Dedifferentiated amniotic fluid mesenchymal stem cell (primary cell): Measurements from ENCODE around the gene HDGFL3.

Experiments used
- DNase-seq: peaks from one replicate; pipeline ENCODE4 v3.0.0-alpha.2; 2016; ENCODE audit errors: extremely low spot score

Gene HDGFL3

DNA sequence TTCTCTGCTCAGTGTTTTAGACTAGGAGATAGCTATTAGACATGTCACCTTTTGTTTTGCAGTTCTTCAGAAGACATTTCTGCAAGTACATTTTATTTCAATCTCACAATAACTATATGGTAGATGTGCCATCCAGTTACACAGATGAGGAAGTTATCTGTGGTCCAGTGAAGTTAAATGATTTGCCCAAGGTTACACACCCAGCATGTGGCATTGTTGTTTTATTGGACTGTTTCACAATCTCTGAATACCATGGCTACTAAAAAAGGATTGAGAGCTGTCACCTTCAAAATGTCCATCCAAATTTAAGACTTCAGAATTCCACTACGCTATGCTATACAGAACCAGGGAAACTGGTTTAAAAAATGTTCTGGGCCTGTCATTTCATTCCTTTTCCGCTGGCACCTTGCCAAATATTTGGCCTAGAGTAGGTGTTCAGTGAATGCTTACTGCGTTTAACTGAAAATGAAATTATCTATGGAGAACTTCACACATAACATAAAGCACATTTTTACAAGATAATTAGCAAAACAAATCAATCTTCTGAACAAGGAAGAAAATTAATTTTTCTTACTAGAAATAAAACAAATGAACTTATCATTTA, 80.0 kb downstream of the HDGFL3 start:
- no peak for DNase-seq

GRCh38 chr15:83123529-83123928, 84.1 kb downstream of the HDGFL3 start:
- no peak for DNase-seq

- DNase-seq = no peak
Observed at GRCh38 chr15:83119968-83120581, 87.5 kb downstream of the HDGFL3 start.

GRCh38 chr15:83118968-83119367, 88.7 kb downstream of the HDGFL3 start:
- DNase-seq = no peak

DNA sequence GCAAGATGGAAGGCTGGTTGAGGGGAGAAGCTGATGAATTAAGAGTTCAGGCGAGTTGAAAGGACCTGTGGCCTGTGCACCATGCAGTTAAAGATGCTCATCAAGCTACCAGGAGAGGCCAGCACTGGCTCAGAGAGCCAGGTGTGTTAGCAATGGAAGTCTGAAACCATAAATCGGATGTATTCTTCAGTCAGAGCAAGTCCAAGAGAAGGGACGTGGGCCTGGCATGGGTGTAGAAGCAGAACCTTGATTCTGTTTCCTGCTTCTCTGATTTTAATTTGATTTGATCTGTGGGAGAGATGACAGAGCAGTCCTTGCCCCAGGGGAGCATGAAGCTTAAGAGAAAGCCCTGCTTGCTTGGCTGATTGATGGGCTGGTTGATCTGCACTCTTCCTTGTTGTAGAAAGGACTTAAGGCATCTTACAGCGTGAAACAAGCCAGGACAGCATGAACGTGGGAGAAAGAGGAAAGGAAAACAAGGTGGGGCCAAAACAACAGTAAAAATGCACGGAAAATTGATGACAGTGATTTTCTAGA, 89.3 kb downstream of the HDGFL3 start:
- DNase-seq = no peak

DNA sequence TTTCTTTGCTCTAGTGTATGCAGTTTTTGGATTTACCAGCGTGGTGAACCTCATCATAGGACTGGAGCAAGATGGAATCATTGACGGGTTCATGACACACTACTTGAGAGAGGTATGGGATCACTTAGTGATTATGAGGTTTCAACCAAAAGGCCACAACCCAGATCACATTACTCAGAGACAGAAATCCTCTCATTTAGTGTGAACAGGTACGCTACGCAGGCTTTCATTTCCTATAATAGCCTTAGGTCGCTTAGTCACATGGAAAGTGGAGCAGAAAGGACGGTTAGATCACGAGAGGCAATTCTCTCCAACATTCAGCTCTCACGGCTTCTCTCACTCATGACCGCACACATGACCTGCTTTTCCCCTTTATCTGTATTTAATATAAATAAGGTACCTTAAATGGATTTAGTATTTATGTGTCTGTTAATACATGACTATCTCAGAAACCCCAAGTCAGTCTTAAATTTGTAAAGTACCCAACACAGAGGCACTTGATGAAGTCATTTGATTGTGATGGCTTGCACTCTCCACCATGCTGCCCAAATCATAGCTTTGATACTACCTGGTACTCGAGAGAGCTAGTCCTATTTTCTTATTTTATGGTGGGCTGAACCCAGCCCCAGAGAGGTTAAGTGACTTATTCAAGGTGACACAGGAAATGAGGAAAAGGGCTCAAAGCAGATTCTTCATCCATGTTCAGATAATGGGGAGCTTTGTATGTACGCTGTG, 91.6 kb downstream of the HDGFL3 start:
- DNase-seq = no peak

DNA sequence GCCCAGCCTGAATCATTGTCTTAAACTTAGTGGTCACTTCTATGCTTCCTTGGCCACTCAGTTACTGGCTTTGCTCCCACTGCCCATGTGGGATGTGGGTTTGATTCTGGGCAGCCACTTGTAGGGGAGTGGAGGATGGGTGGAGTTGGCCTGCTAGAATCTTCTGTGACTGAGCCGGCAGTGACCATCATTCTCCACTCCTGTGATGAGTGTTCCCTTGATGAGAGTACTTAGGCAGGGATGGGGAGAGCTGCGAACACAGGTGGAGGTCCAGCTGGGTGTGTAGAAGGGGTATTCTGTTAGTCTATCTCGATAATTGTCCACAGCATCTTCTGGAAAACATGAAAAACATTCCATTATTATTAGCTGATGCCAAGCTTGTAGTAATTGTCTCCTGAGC, 92.2 kb downstream of the HDGFL3 start:
- no peak for DNase-seq

GRCh38 chr15:83114856-83115255, 92.8 kb downstream of the HDGFL3 start:
- no peak for DNase-seq

GRCh38 chr15:83113881-83114674, 93.5 kb downstream of the HDGFL3 start:
- no peak for DNase-seq

GRCh38 chr15:83112956-83113299, 94.7 kb downstream of the HDGFL3 start:
- DNase-seq = no peak

DNA sequence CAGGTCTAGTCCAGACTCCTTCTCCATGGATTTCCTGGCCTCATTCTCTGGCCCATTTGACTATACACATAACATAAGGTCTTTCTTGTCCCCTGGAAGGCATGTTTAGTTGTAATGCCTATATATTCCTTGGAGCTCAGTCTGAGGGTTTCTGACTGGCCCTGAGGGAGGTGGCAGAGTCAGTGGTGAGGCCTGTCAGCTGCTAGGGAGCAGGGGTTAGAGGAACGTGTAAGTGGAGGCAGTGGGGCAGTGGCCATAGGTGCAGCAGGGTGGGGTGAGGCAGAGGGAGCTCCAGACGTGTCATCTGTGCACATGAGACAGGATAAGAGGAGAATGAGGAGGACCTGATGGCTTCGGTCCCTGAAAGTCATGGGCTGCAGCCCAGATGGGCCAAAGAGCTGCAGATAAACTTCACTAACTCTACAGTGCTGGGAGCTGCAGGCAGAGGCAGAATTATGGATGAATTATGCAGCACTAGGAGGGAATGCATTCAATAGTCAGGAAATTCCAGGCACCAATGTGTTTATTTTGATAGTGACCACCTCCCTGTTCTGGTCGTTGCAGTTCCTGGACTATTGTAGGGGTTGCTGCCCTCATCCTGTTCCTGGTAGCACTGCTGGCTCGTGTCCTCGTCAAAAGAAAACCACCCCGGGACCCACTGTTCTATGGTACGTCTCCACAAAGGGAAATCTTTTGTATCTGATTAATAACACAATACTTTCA, 95.2 kb downstream of the HDGFL3 start:
- peak; percentile 17 for DNase-seq

DNA sequence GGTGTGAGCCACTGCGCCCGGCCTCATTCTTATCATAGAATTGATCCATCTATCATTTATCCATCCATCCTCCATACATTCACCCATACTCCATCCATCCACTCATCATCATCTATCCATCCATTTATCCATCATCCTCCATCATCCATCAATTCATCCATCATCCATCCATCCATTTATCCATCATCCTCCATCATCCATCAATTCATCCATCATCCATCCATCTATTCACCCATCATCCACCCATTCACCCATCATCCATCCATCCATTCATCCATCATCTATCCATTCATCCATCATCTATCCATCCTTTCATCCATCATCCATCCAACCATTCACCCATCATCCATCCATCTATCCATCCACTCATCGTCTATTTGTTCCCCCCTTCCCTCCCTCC, 96.5 kb downstream of the HDGFL3 start:
- no peak for DNase-seq

DNA sequence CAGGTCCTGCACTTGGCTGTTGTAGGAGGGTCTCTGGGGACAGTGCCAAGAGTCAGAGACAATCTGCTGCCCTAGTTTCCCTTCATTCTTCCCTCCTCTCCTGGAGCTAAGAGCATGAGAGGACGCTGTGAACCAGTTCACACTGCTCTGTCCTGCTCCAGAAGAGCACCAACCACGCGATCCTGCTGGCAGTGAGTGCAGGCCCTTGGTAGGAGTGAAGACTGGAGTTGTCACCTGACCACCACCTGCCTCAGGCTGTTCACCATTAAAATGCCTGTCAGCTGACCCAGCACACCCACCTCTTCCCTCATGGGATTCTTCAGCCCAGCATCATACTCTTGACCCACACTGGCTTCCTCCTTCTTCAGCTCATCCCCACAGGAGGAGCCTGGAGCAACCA, 97.2 kb downstream of the HDGFL3 start:
- no peak for DNase-seq

GRCh38 chr15:83109532-83109931, 98.1 kb downstream of the HDGFL3 start:
- no peak for DNase-seq

DNA sequence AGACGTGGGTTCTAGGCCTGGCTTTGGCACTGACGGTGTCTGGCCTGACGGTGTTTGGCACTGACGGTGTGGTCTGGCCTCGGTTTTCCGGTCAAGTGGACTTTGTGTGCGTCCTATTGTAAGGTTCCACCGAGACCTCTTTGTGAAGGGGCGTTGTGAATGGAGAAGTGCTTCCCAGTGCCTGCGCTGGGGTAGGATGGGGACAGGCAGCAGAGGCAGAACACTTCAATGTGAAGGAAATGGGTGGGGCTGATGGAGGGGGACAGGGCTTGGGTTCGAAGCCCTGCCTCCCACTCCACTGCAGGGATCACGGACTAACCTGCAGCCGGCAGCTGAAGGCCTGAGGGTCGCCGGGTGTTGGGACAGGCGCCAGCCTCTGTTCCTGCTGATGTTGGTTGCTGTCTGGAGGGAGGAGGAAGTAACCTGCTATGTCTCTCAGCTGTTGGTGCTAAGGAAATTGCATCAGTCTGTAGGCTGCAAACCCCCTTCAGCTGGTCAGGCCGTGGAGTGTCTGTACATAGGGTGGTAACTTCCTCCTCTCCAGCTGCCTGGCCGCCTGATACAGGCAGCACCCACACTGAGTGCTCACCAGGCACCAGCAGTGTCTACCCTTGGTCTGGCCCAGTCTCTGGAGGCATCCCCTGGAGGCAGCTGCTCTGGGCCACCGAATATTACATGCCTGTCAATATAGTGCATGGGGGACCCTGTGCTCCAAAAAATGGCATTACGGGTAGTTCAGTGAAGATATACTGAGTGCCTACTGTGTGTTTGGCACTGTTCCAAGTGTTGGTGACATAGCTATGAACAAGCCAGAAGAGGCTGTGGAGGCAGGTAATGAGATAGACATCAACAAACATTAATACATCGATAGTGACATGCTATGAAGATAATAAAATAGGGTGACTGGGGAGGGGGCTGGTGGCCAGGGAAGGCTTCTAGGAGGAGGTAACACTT, 99.1 kb downstream of the HDGFL3 start:
- DNase-seq = no peak

- DNase-seq = no peak
Observed at GRCh38 chr15:83107841-83108181, 99.8 kb downstream of the HDGFL3 start.

- DNase-seq = no peak
Observed at GRCh38 chr15:83106994-83107840, 100.4 kb downstream of the HDGFL3 start, which contains the start of gene TM6SF1. TM6SF1 (plus strand) TSS chr15:83107645; CDS start chr15:83107681, 36 bp downstream.

DNA sequence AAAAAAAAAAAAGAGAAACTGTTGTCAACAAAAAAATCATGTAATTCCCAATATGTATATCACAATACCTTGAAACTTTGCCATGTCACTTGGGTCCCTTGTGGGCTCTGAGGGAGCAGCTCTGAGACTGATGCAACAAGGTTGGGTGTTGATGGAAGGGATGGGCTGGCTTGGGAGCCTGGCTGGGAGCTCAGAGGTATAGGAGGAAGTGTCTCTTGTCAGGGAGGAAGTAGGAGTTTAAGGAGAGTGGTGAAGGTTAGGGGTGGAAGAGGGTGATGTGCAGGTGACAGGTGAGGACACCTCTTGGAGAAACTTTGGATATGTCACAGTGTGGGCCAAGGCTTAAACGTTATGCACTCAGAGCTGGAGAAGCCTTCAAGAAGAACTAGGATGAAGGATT, 102.2 kb downstream of the HDGFL3 start:
- DNase-seq = no peak

GRCh38 chr15:83104141-83104540, 103.5 kb downstream of the HDGFL3 start:
- DNase-seq = no peak

- no peak for DNase-seq
Observed at GRCh38 chr15:83102346-83102745, 105.3 kb downstream of the HDGFL3 start.
